ENCODE results near the gene RIN2. TPM values are rescaled to one million over a fixed set of nuclear protein-coding genes. Genes with fewer than 3 reads are reported as not detected.

The RIN2 gene
- polyA plus RNA-seq, 1 donor (not counting 4 experiments of a cell fraction or from before 2014, with no cell fraction given), result 40.1 TPM

DNA sequence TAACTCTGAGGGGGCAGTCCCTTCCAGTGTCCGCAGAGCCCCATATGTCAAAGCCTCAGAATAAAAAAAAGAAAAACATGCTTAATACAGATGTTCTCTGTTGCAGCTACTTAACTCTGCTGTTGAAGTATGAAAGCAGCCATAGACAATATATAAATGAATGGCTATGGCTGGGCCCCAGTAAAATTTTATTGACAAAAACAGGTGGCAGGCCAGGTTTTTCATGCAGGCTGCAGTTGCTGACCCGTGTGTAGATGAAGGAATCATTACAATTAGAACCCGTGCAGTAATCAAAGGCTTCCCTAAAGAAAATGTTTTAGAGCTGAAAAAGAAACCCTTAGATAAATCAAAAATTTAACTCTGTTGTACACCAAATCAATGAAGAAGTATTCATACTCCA lies 13.0 kb upstream of the RIN2 start:
- DNase-seq (ENCODE audit: low read depth, low spot score) (no peak), FAIRE-seq (no peak)
- no peak overlapping the region for H2AFZ ChIP-seq (ENCODE audit: control insufficient read depth, low read length)
- H3K27me3 ChIP-seq (ENCODE audit: control insufficient read depth, extremely low read depth, insufficient read depth, low read length), result no peaks in the 10 kb centered on the region
- H3K4me1 ChIP-seq (ENCODE audit: control insufficient read depth, extremely low read depth, insufficient read depth, low read length), result no peaks in the 10 kb centered on the region
- no peaks in the 10 kb centered on the region for H3K9me3 ChIP-seq (ENCODE audit: control insufficient read depth, low read depth, low read length)
- no peaks in the 10 kb centered on the region for H3K9me1 ChIP-seq (ENCODE audit: control insufficient read depth, extremely low read depth, insufficient read depth, low read length)
- H3K9ac ChIP-seq (ENCODE audit: control insufficient read depth, extremely low read depth, insufficient read depth, low read length), result no peak overlapping the region
- H3K4me2 ChIP-seq (ENCODE audit: control insufficient read depth, extremely low read depth, insufficient read depth, low read depth, low read length), result no peak overlapping the region
- no peaks in the 10 kb centered on the region for H3K79me2 ChIP-seq (ENCODE audit: control insufficient read depth, insufficient read depth, low read length)
- dilution Hi-C loops (cut with MboI; ENCODE audit: extremely low pct_ligation_motif_present, low sequenced_read_pairs), result no loop called here
- no peak overlapping the region for H3K27ac ChIP-seq (ENCODE audit: control insufficient read depth, insufficient read depth, low read length)
- TF ChIP-seq EZH2 (IDR thresholded peaks at IDR 0.05; ENCODE audit: low read length), result no peak
- no peak for TF ChIP-seq CTCF (optimal IDR thresholded peaks at IDR 0.05 in 1 of 3, IDR thresholded peaks at IDR 0.05 in 1 of 3, conservative IDR thresholded peaks at IDR 0.05 in 1 of 3; ENCODE audit: extremely low read depth in 1 of 3, insufficient read depth in 2 of 3, low read length in 3 of 3)
- H3K36me3 ChIP-seq (ENCODE audit: control insufficient read depth in 2 of 2, extremely low read depth in 1 of 2, insufficient read depth in 2 of 2, low read length in 2 of 2), result no peaks in the 10 kb centered on the region
- H4K20me1 ChIP-seq (ENCODE audit: control insufficient read depth, extremely low read depth, insufficient read depth, low read length), result no peaks in the 10 kb centered on the region
- H3K4me3 ChIP-seq (ENCODE audit: control insufficient read depth in 2 of 3, extremely low read depth in 1 of 3, insufficient read depth in 2 of 3, low read depth in 1 of 3, low read length in 3 of 3), result no peak overlapping the region

DNA sequence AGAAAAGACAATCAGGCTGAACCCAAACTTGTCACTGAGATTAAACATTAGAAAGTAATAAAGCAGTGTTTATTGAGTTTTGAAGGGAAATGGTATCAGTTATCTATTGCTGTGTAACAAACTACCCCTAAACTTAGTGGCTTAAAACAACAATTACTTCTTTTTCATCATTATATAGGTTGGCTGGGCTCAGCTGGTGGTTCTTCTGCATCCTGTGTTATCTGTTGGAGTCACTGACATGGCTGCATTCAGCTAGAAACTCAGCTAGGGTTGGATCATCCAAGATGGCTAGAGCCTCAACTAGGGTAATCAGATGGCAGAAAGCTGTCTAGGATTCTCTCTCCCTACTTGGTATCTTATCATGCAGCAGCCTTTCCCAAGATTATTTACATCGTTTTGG lies 12.5 kb upstream of the RIN2 start:
- H3K9me1 ChIP-seq (ENCODE audit: control insufficient read depth, extremely low read depth, insufficient read depth, low read length), result no peaks in the 10 kb centered on the region
- no peak for TF ChIP-seq CTCF (optimal IDR thresholded peaks at IDR 0.05 in 1 of 3, IDR thresholded peaks at IDR 0.05 in 1 of 3, conservative IDR thresholded peaks at IDR 0.05 in 1 of 3; ENCODE audit: extremely low read depth in 1 of 3, insufficient read depth in 2 of 3, low read length in 3 of 3)
- TF ChIP-seq EZH2 (IDR thresholded peaks at IDR 0.05; ENCODE audit: low read length), result no peak
- dilution Hi-C loops (cut with MboI; ENCODE audit: extremely low pct_ligation_motif_present, low sequenced_read_pairs), result no loop called here
- no peaks in the 10 kb centered on the region for H4K20me1 ChIP-seq (ENCODE audit: control insufficient read depth, extremely low read depth, insufficient read depth, low read length)
- H2AFZ ChIP-seq (ENCODE audit: control insufficient read depth, low read length), result no peak overlapping the region
- FAIRE-seq, result no peak
- no peak overlapping the region for H3K4me3 ChIP-seq (ENCODE audit: control insufficient read depth in 2 of 3, extremely low read depth in 1 of 3, insufficient read depth in 2 of 3, low read depth in 1 of 3, low read length in 3 of 3)
- H3K4me1 ChIP-seq (ENCODE audit: control insufficient read depth, extremely low read depth, insufficient read depth, low read length), result no peaks in the 10 kb centered on the region
- H3K9me3 ChIP-seq (ENCODE audit: control insufficient read depth, low read depth, low read length), result no peaks in the 10 kb centered on the region
- no peak overlapping the region for H3K27ac ChIP-seq (ENCODE audit: control insufficient read depth, insufficient read depth, low read length)
- H3K79me2 ChIP-seq (ENCODE audit: control insufficient read depth, insufficient read depth, low read length), result no peaks in the 10 kb centered on the region
- no peak overlapping the region for H3K9ac ChIP-seq (ENCODE audit: control insufficient read depth, extremely low read depth, insufficient read depth, low read length)
- no peaks in the 10 kb centered on the region for H3K36me3 ChIP-seq (ENCODE audit: control insufficient read depth in 2 of 2, extremely low read depth in 1 of 2, insufficient read depth in 2 of 2, low read length in 2 of 2)
- no peak for DNase-seq (ENCODE audit: low read depth, low spot score)
- no peak overlapping the region for H3K4me2 ChIP-seq (ENCODE audit: control insufficient read depth, extremely low read depth, insufficient read depth, low read depth, low read length)
- no peaks in the 10 kb centered on the region for H3K27me3 ChIP-seq (ENCODE audit: control insufficient read depth, extremely low read depth, insufficient read depth, low read length)

All from keratinocyte (primary cell).